H1 (cell line): ENCODE results near the gene FREM1. TPM values are rescaled to one million over a fixed set of nuclear protein-coding genes. Genes with fewer than 3 reads are reported as not detected.

ENCODE experiments used
- CTCF ChIA-PET: fragments of 300-600 bp; sonication (Branson Sonifier 250); formaldehyde crosslinking; loops from one replicate; lab custom pipeline; 2021; ENCODE audit not compliant: partially characterized antibody; lab: Charles Lee
- POLR2A ChIA-PET: fragments of 300-600 bp; sonication (Branson Sonifier 250); formaldehyde crosslinking; loops from one replicate; lab custom pipeline; 2021; ENCODE audit warnings: inconsistent platforms; ENCODE audit not compliant: partially characterized antibody; lab: Charles Lee
- DNase-seq, 2 experiments: peaks; one replicate each; pipeline versions ENCODE4 v3.0.0 to v3.0.0-alpha.2; 2010 to 2022; ENCODE audit warnings: low spot score in 2 of 2, low read depth in 1 of 2, mixed read lengths in 1 of 2
- FAIRE-seq: peaks from 2 replicates; lab custom pipeline; 2011; peaks lifted over from hg19 to GRCh38; lab: Jason Lieb, UNC
- H2AFZ ChIP-seq: 2 replicates; pipeline ENCODE4 v1.8.1; 2012; ENCODE audit warnings: low read length, inconsistent platforms
- H2AK5ac ChIP-seq: 2 replicates; pipeline ENCODE4 v1.6.1; 2013; ENCODE audit warnings: low read depth, low read length
- H2BK120ac ChIP-seq: replicated peaks from 2 replicates; pipeline ENCODE3; 2013; ENCODE audit warnings: low read depth, low read length, inconsistent platforms
- H2BK12ac ChIP-seq: 2 replicates; pipeline ENCODE4 v1.6.1; 2013; ENCODE audit warnings: low read depth, low read length
- H2BK15ac ChIP-seq: 2 replicates; pipeline ENCODE4 v1.6.1; 2013; ENCODE audit warnings: low read length
- H2BK20ac ChIP-seq: 2 replicates; pipeline ENCODE4 v1.6.1; 2013; ENCODE audit warnings: low read length
- H2BK5ac ChIP-seq: 2 replicates; pipeline ENCODE4 v1.6.1; 2013; ENCODE audit warnings: low read depth, low read length
- H3K14ac ChIP-seq: 2 replicates; pipeline ENCODE4 v1.6.1; 2013; ENCODE audit warnings: inconsistent platforms; ENCODE audit not compliant: insufficient read length
- H3K18ac ChIP-seq: 2 replicates; pipeline ENCODE4 v1.6.1; 2013; ENCODE audit warnings: low read length; ENCODE audit errors: extremely low read depth
- H3K23ac ChIP-seq: 2 replicates; pipeline ENCODE4 v1.6.1; 2013; ENCODE audit warnings: inconsistent platforms; ENCODE audit not compliant: insufficient read length
- H3K23me2 ChIP-seq: 2 replicates; pipeline ENCODE4 v1.6.1; 2013; ENCODE audit warnings: low read depth, low read length
- H3K27ac ChIP-seq: 2 replicates; pipeline ENCODE4 v1.6.1; 2011; ENCODE audit warnings: low read depth, low read length, inconsistent platforms
- H3K27me3 ChIP-seq, 4 experiments: replicated peaks in 1 of 4; 1 replicate in 1 of 4; 2 replicates in 3 of 4; pipeline versions ENCODE4 v1.6.1 to v1.8.1; 2011 to 2013; ENCODE audit warnings: low read length in 3 of 4, mild to moderate bottlenecking in 3 of 4, inconsistent platforms in 2 of 4, mixed read lengths in 2 of 4, moderate library complexity in 1 of 4; ENCODE audit not compliant: control insufficient read depth in 3 of 4, insufficient read depth in 3 of 4; ENCODE audit errors: extremely low read depth in 1 of 4
- H3K36me3 ChIP-seq, 4 experiments: 2 replicates each; pipeline versions ENCODE4 v1.6.1 to v1.8.1; 2011 to 2013; ENCODE audit warnings: mild to moderate bottlenecking in 4 of 4, low read length in 3 of 4, moderate library complexity in 2 of 4, control low read depth in 1 of 4, inconsistent platforms in 1 of 4; ENCODE audit not compliant: insufficient read depth in 4 of 4, control insufficient read depth in 2 of 4
- H3K4ac ChIP-seq: replicated peaks from 2 replicates; pipeline ENCODE3; 2013; ENCODE audit warnings: low read length, low read depth, mixed read lengths, inconsistent platforms; ENCODE audit not compliant: insufficient read length
- H3K4me1 ChIP-seq, 4 experiments: replicated peaks in 1 of 4; 1 replicate in 1 of 4; 2 replicates in 3 of 4; pipeline versions ENCODE4 v1.6.1 to v1.8.1; 2011 to 2013; ENCODE audit warnings: low read length in 3 of 4, inconsistent platforms in 2 of 4, mixed read lengths in 1 of 4; ENCODE audit not compliant: insufficient read depth in 4 of 4, control insufficient read depth in 3 of 4
- H3K4me2 ChIP-seq, 2 experiments: 2 replicates each; pipeline versions ENCODE4 v1.6.1 to v1.8.1; 2011 to 2013; ENCODE audit warnings: low read depth in 2 of 2, low read length in 2 of 2, control low read depth in 1 of 2, inconsistent platforms in 1 of 2, mild to moderate bottlenecking in 1 of 2; ENCODE audit not compliant: insufficient read depth in 1 of 2
- H3K4me3 ChIP-seq, 4 experiments: fragments of 200-600, 300-600 bp in 1 of 4; sonication (generic), shearing (Covaris generic), sonication (Bioruptor Twin) in 1 of 4; 2 replicates each; pipeline versions ENCODE4 v1.5.1 to v1.8.1; 2011 to 2016; ENCODE audit warnings: low read length in 4 of 4, low read depth in 3 of 4, control low read depth in 2 of 4, inconsistent platforms in 2 of 4, mild to moderate bottlenecking in 2 of 4, mixed read lengths in 1 of 4, moderate library complexity in 1 of 4; ENCODE audit not compliant: insufficient read depth in 2 of 4; ENCODE audit errors: extremely low read depth in 1 of 4
- H3K56ac ChIP-seq: replicated peaks from 2 replicates; pipeline ENCODE3; 2013; ENCODE audit warnings: low read depth, mild to moderate bottlenecking, mixed read lengths, low read length, inconsistent platforms; ENCODE audit not compliant: insufficient read length
- H3K79me1 ChIP-seq: 2 replicates; pipeline ENCODE4 v1.6.1; 2013; ENCODE audit warnings: low read depth, low read length, control low read depth
- H3K79me2 ChIP-seq, 2 experiments: 2 replicates each; pipeline versions ENCODE4 v1.6.1 to v1.8.1; 2012 to 2013; ENCODE audit warnings: low read length in 2 of 2, mild to moderate bottlenecking in 2 of 2, inconsistent platforms in 1 of 2; ENCODE audit not compliant: insufficient read depth in 2 of 2, control insufficient read depth in 1 of 2
- H3K9ac ChIP-seq, 4 experiments: replicated peaks in 1 of 4; 1 replicate in 1 of 4; 2 replicates in 3 of 4; pipeline versions ENCODE4 v1.6.1 to v1.8.1; 2011 to 2013; ENCODE audit warnings: low read depth in 3 of 4, low read length in 3 of 4, control low read depth in 2 of 4, mild to moderate bottlenecking in 2 of 4, moderate library complexity in 2 of 4, inconsistent platforms in 1 of 4; ENCODE audit errors: extremely low read depth in 1 of 4
- H3K9me3 ChIP-seq, 2 experiments: 2 replicates each; pipeline versions ENCODE4 v1.6.1 to v1.8.1; 2012 to 2013; ENCODE audit warnings: mild to moderate bottlenecking in 2 of 2, moderate library complexity in 2 of 2, control low read depth in 1 of 2, inconsistent platforms in 1 of 2, low read depth in 1 of 2, low read length in 1 of 2, mixed read lengths in 1 of 2; ENCODE audit not compliant: insufficient read depth in 2 of 2
- H4K20me1 ChIP-seq, 2 experiments: replicated peaks in 1 of 2; 2 replicates each; pipeline versions ENCODE3 to v1.8.1; 2011 to 2013; ENCODE audit warnings: inconsistent platforms in 2 of 2, low read length in 2 of 2, mild to moderate bottlenecking in 1 of 2; ENCODE audit not compliant: insufficient read depth in 2 of 2, control insufficient read depth in 1 of 2
- H4K5ac ChIP-seq: 2 replicates; pipeline ENCODE4 v1.6.1; 2013; ENCODE audit warnings: low read length, low read depth, mixed read lengths, inconsistent platforms; ENCODE audit not compliant: insufficient read length
- H4K8ac ChIP-seq: 2 replicates; pipeline ENCODE4 v1.8.0; 2013; ENCODE audit warnings: mild to moderate bottlenecking, moderate library complexity, low read length, inconsistent platforms; ENCODE audit not compliant: insufficient read depth; ENCODE audit errors: extremely low read depth
- H4K91ac ChIP-seq: replicated peaks from 2 replicates; pipeline ENCODE3; 2013; ENCODE audit warnings: low read length, mixed read lengths, inconsistent platforms; ENCODE audit not compliant: insufficient read length
- EP300 ChIP-seq, 2 experiments: IDR thresholded peaks; 1 replicate in 1 of 2; 2 replicates in 1 of 2; pipeline ENCODE4 v1.6.1; 2011 to 2012; ENCODE audit warnings: low read depth in 2 of 2, low read length in 2 of 2, mild to moderate bottlenecking in 2 of 2, borderline replicate concordance in 1 of 2, inconsistent platforms in 1 of 2, moderate library complexity in 1 of 2
- EZH2 ChIP-seq: fragments of 200-600 bp; sonication (generic); IDR thresholded peaks from 2 replicates; pipeline ENCODE4 v1.7.1; 2012; ENCODE audit warnings: low read depth, mild to moderate bottlenecking, moderate library complexity, low read length, inconsistent platforms; ENCODE audit not compliant: severe bottlenecking
- JUN ChIP-seq: IDR thresholded peaks from 2 replicates; pipeline ENCODE4 v1.6.1; 2011; ENCODE audit warnings: low read depth, mild to moderate bottlenecking, improper control_type of control experiment, low read length
- POLR2AphosphoS5 ChIP-seq: IDR thresholded peaks from 2 replicates; pipeline ENCODE4 v1.6.1; 2011; ENCODE audit warnings: low read depth, low read length
- SAP30 ChIP-seq: fragments of 300-600 bp; sonication (generic); IDR thresholded peaks from 2 replicates; pipeline ENCODE4 v1.7.1; 2012; ENCODE audit warnings: low read length, moderate library complexity, mild to moderate bottlenecking, inconsistent platforms; ENCODE audit not compliant: insufficient read depth, insufficient replicate concordance
- SIX5 ChIP-seq: IDR thresholded peaks from 2 replicates; pipeline ENCODE4 v1.6.1; 2011; ENCODE audit warnings: mild to moderate bottlenecking, low read depth, low read length
- SRF ChIP-seq: IDR thresholded peaks from 2 replicates; pipeline ENCODE4 v1.6.1; 2011; ENCODE audit warnings: mild to moderate bottlenecking, low read depth, low read length, moderate library complexity
- TCF12 ChIP-seq: IDR thresholded peaks from 2 replicates; pipeline ENCODE4 v1.6.1; 2011; ENCODE audit warnings: low read depth, mild to moderate bottlenecking, low read length
- TEAD4 ChIP-seq: IDR thresholded peaks from 2 replicates; pipeline ENCODE4 v1.6.1; 2012; ENCODE audit warnings: low read depth, low read length, inconsistent platforms, mixed read lengths
- WGBS, 2 experiments: shearing (Covaris generic) in 1 of 2; methylation state at CpG; one replicate each; pipeline versions ENCODE4 v1.1.6 to v1.1.7; 2013 to 2015; ENCODE audit warnings: low lambda C conversion rate in 2 of 2, mixed read lengths in 2 of 2, inconsistent platforms in 1 of 2, low coverage in 1 of 2, missing lambda C conversion rate in 1 of 2; ENCODE audit not compliant: insufficient replicate concordance in 2 of 2, insufficient coverage in 1 of 2, insufficient read length in 1 of 2; ENCODE audit errors: extremely low coverage in 1 of 2, missing lambda C conversion rate in 1 of 2; 5-methylcytosine and 5-hydroxymethylcytosine counted together
- polyA plus RNA-seq, 7 experiments: library from polyadenylated mRNA; depleted of rRNA in 3 of 7; stranded (reverse) in 5 of 7; unstranded in 2 of 7; fragments of >200 nt in 5 of 7; fragments of 200-250 nt in 2 of 7; gene quantifications; 1 replicate in 5 of 7; 2 replicates in 1 of 7; 4 replicates in 1 of 7; pipeline versions ENCODE4 v1.2.1 to v1.2.3, GENCODE V29; 2011 to 2013; ENCODE audit warnings: missing spikeins in 2 of 7, mixed read lengths in 2 of 7
- total RNA-seq: library from RNA; stranded (reverse); fragmentation: NEBNext Ultra II Directional; extraction: Animal tissue kit (Norgen Biotek cat#: 25700); gene quantifications from 2 replicates; pipeline ENCODE4 v1.2.1, GENCODE V29; 2021
- TF ChIP-seq, protein P1 (sequence below): IDR thresholded peaks from 2 replicates; pipeline ENCODE4 v1.6.1; 2011; ENCODE audit warnings: low read length, improper control_type of control experiment

FREM1 gene
- total and polyA plus RNA-seq, 2 of the 8 experiments (the other 6 are each of a cell fraction or from before 2014, with no cell fraction given), result 2.6 to 3.1 TPM

DNA sequence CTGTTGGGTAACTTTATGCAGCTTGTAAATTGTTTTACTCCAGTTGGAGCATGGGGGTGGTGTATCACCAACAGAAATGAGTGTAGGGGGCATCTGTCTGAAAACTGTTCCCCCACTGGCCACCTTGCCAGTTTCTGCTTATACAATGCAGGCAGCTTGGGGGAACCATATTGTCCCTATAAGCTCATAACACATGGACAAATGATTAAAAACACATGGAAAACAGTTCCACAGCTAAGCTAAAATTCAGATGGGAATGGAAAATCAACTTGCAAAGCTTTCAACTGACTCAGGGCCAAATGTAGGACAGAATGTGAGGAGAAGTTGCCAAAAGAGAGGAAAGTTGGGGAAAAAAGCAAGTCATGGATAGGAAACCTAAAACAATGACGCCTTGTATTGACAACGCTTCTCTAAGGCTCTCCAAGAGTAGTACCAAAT, 179.7 kb downstream of the FREM1 start:
- H4K5ac ChIP-seq, result no peak overlapping the region
- H3K27me3 ChIP-seq, result peaks cover under 1 to 13% (median 5%) of the 10 kb centered on the region in 4 experiments; a peak in 6 of 7 replicates
- H4K8ac ChIP-seq, result no peak overlapping the region
- POLR2A ChIA-PET, result no interaction called here
- no peak overlapping the region for H3K14ac ChIP-seq
- H2BK20ac ChIP-seq, result no peak overlapping the region
- DNase-seq (no peak), FAIRE-seq (no peak)
- H3K4me2 ChIP-seq, result no peak overlapping the region
- no peaks in the 10 kb centered on the region for H3K36me3 ChIP-seq
- no peak overlapping the region for H2BK120ac ChIP-seq
- H3K79me2 ChIP-seq, result no peaks in the 10 kb centered on the region
- no peaks in the 10 kb centered on the region for H3K79me1 ChIP-seq
- H4K20me1 ChIP-seq, result no peaks in the 10 kb centered on the region
- H2BK15ac ChIP-seq, result no peak overlapping the region
- no peak overlapping the region for H3K23ac ChIP-seq
- no peaks in the 10 kb centered on the region for H3K4me1 ChIP-seq
- H2AK5ac ChIP-seq, result no peak overlapping the region
- no peak overlapping the region for H4K91ac ChIP-seq
- no peak overlapping the region for H3K4me3 ChIP-seq
- no peak overlapping the region for H2BK12ac ChIP-seq
- H2AFZ ChIP-seq, result no peak overlapping the region
- H3K9me3 ChIP-seq, result no peaks in the 10 kb centered on the region
- no peak overlapping the region for H3K9ac ChIP-seq
- H3K27ac ChIP-seq, result no peak overlapping the region
- CTCF ChIA-PET, result interaction anchor here (0.8 to 1.4 kb wide), 3 partner anchors 39 to 288 kb away, joined by 3 read pairs; no protein-coding TSS in a partner anchor
- H2BK5ac ChIP-seq, result no peak overlapping the region
- no peak overlapping the region for H3K18ac ChIP-seq
- no peak overlapping the region for H3K4ac ChIP-seq
- no peaks in the 10 kb centered on the region; the same call in 1 of the 2 replicates for H3K23me2 ChIP-seq
- 83% methylated on average over 2 of the region's 2 CpGs; no CpG with 5 or more reads in 1 of the 2 experiments for WGBS, 2 experiments
- no peak for TF ChIP-seq EZH2
- no peak for TF ChIP-seq JUN
- no peak for TF ChIP-seq SRF
- no peak for TF ChIP-seq POLR2AphosphoS5
- no peak for TF ChIP-seq TCF12
- TF ChIP-seq, protein P1, sequence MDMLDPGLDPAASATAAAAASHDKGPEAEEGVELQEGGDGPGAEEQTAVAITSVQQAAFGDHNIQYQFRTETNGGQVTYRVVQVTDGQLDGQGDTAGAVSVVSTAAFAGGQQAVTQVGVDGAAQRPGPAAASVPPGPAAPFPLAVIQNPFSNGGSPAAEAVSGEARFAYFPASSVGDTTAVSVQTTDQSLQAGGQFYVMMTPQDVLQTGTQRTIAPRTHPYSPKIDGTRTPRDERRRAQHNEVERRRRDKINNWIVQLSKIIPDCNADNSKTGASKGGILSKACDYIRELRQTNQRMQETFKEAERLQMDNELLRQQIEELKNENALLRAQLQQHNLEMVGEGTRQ, result no peak
- TF ChIP-seq SAP30, result no peak
- no peak for TF ChIP-seq SIX5
- no peak for TF ChIP-seq EP300 (IDR thresholded peaks at IDR 0.05; ENCODE audit: borderline replicate concordance in 1 of 2, low read depth in 2 of 2, low read length in 2 of 2)
- TF ChIP-seq TEAD4, result no peak
- no peak overlapping the region for H3K56ac ChIP-seq
